ENCODE data around the gene PPFIA2.

Gene PPFIA2

DNA sequence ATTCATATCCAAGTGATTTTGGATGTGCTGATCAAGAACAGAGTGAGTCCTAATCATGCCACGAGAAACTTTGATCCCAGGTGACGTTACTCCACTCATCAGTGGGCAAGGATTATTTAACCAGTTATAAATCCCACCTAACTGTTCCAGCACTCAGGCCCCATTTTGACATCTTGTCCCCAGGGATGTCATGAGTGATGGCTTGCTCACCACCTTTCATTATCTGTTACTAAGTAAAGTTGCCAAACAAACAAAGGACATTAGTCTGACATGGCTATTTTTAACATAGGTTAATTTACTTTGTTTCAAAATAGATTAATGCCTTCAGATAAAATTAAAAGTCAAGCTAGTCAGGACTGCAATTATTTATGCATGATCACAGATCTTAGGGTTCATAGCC is 425.3 kb downstream of the PPFIA2 start:
- DNase-seq = no peak

DNA sequence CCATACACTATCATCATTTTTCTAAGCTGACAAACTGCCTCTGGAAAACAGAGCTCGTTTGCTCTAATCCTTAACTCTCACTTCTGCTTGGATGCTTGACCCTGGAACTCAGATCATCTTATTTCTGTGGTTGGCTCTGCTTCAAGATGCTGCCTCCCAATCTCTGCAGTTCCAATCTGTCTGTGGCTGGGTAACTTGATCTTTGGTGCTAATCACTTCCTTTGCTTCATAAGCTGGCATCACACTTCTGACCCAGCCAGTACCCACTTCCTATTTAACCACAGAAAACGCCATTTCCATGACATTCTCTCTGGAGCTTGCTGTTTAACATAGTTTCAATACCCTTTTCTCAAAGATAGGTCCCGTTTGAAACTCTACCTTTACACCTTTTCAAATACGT is 427.1 kb downstream of the PPFIA2 start:
- no peak for DNase-seq

DNA sequence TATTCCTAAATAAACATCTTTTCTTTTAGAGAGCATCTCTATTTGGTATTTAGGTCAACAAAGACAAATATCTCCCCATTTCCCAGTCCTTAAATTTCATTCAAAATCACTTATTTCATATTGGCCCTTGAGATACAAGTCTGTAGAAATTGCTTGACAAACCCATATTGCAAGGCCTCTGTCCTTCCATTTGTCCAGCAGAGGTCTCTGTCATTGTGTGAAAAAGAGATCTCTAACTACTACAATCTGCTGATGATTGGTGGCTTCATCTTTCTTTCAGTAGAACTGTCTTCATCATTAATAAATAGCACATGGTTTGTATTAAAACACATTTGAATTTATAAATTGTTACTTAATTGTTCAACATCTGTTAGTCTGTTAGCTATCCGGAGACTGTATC is 428.7 kb downstream of the PPFIA2 start:
- no peak for DNase-seq

DNA sequence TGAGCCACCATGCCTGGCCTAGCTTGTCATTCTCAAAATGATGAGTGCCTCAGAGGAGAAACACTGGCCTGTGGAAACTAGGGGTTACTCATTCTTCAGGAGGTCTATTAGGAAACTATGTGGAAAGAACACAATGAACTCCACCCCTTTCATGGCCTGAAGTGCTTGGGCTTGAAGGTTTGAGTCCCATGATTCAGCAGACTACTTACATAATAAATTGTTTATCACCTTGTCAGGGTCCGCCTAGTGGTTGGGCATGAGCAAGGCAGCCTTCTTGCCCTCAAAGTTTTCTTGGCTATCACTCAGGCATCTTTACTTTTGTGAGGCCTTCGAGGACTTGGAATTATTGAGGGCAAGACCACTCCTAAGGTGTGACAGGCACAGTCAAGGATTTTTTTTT is 430.1 kb downstream of the PPFIA2 start:
- DNase-seq = no peak

DNA sequence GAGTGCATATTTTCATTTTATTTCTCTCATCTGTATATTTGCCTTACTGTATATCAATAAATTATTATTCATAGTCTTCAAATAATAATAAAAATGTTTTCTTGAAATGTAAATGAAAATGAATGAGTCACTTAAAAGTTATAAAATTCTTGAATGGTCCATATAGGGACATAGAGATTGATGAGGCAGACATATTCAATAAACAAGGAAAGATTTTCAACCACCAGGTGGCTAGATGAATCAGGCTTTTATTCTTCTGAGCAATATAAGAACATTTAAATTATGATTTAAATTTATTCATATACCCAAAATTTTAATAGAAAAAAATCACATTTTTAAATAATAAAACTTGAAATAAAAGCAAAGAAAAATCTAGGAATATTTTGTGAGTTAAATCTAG is 431.7 kb downstream of the PPFIA2 start:
- DNase-seq = no peak

DNA sequence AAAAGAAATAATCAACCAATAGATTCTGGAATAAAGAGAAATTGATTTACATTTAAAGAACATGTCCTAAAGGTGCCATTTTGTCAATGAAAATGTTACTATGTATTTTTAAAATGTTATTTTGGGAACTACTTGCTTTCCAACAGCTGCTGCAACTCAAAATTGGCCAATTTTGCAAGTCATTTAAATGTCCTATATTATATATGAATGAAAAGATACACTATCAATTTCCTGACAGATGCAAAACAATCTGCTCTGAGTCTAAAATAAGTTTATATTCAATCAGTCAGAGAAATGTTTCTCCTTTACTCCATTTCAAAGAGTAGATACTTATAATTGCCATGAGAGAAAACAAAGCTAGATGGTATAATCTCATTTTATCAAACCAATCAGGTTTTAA is 434.1 kb downstream of the PPFIA2 start:
- DNase-seq = no peak

DNA sequence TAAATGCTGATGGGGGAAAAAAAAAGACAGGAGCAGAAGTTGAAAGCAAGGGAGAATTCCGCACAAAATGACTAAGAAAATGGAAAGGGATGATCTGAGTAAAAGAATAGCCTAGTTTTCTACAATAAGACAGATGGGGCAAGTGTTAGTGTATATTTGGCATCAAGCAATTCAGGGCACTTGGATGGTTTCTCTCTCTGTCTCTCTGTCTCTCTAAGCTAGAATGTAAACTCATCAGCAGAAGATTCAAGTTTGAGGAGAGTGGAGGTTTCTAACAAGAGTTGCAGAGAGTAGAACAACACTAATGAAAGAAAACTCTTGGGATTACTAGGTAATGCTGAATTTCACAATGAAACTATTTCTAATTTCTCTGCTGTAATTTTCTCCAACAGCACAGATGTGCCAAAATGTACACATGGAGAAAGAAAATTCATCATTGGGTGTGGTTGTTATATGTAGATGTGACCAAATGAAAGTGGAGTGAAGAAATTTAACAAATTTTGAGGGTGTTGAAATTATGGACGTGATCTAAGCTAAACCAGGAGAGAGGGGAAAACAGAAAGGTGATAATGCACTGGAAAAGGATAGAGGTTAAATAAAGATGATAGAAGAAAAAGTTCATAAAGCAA is 444.1 kb downstream of the PPFIA2 start:
- no peak for DNase-seq

DNA sequence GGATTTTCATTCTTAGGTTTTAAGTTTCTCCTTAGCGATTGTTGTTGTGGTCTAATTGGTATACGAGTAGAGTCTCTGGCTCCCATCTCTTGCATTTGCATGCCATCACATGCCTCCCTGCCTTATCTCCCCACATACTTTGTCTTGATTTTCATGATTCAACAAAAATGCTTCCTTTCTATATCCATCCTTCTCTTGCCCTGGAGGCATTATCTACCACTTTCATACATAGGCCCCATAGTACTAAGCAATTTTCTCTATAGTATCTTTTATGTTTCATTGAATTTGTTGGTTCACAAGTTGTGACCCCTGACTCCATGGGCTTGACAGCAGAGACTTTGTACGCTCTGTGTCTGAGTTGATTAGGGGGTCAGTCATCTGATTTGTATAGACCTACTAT is 455.2 kb downstream of the PPFIA2 start:
- no peak for DNase-seq

DNA sequence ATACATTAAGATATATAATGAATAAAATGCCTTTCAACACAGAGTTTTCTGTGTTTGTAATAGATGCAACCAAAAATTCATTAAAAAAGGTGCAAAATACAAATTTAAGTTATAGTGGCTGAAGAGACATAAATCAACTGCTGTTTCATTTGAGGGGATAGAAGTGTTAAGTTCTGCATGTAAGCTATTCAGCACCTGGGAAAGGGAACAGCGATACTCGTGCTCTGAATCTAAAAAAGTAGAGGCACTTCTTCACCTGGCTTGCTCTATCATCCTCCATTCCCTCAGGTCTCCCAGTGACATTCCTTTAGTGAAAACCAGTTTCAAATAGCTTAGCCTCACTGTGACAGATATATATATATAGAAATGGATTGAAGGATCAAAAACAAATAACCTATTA is 458.7 kb downstream of the PPFIA2 start:
- no peak for DNase-seq

DNA sequence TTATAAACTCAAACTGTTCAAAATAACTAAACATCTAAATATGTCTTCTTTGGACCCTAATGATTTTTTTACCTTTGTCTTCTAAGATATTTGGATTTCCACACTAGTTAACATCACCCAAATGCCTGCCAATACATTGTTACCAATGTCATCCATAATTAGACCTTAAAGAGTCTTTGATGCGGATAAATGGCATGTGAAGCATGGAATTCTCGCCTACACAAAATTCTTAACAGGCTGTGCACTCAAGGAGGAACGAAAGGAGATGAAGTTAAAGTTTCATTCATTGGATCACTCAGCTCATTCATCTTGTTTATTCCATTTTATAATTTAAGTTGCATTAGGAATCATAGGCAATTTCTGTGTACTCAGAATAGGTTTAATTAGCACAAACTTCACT is 461.5 kb downstream of the PPFIA2 start:
- no peak for DNase-seq

DNA sequence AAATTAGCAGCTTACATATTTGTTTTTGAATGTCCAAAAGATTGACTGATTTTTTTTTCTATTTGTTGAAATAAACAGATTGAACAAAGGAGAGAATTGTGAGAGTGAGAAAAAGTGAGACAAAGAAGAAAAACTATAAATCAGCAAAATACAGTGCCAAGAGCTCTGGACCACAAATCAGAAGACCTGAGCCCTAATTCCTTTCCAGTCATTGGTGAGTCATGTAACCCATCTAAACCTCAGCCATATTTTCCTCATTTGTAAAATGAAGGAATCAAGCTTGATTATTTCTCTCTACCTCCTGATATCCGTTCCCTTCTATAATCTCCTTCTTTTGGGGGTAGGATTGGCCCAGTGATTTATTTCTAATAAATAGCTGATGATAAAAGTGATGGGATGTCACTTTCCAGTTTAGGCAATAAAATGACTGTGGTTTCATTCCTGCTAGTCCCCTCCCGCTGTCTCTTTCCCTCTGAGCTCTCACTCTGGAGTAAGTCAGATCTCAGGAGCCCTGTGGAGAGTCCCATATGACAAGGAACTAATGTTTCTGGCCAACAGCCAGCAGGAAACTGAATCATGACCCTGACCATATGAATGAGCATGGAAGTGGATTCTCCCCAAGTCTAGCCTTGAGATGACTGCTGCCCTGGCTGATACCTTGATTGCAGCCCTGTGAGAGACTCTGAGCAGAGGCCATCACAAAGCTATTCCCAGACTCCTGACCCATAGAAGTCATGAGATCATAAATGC is 462.4 kb downstream of the PPFIA2 start:
- DNase-seq = no peak

DNA sequence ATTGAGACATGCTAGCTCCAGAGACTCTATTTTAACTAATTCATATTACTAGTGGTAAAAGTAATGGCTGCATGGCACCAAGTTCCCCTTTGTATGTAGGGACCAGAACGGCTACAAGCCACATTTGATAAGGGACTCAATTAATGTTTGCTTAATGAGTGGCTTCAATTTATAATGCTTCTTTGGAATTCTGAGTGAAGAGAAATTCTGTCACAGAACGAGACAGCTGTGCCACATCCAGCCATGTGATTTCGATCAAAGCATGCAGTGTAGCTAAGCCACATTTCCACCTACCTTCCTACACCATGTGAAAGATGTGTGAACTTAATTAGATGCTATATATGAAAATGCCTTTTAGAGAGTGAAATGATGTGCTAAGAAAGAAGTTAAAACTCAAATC is 463.9 kb downstream of the PPFIA2 start:
- no peak for DNase-seq

DNA sequence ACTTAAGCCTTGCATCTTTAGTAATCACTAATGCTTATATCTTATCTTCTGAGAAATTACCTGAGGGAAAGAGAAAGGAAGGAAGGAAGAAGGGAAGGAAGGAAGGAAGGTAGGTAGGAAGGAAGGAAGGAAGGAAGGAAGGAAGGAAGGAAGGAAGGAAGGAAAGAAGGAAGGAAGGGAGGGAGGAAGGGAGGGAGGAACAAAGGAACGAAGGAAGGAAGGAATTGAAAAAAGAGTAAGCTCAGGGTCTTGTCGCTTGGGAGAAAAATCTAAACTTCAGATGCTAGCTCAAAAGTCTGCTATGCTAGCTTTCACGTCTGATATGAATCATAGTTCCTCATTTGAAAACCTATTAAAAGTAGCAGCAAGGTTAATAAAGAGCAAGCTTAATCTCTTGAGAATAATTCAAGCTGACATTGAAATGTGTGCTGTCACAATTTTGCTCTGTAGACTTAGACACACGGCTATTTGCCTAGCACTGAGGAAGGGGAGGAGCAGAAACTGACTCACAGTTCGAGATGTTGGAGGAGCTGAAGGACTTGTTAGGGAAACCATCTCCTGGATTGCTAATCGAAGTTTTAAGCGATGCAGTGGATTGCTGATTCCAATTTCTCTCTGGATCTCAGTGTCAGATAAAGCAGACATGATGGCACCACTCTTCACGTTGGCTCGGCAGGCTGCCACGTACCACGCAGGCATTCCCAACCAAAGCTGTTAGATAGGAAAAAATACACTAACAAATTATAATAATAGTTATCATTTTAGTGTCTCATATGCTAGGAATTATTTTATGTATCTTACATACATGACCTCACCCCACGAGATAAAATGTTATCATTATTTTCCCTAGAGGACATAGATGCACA is 464.6 kb downstream of the PPFIA2 start:
- DNase-seq = no peak

DNA sequence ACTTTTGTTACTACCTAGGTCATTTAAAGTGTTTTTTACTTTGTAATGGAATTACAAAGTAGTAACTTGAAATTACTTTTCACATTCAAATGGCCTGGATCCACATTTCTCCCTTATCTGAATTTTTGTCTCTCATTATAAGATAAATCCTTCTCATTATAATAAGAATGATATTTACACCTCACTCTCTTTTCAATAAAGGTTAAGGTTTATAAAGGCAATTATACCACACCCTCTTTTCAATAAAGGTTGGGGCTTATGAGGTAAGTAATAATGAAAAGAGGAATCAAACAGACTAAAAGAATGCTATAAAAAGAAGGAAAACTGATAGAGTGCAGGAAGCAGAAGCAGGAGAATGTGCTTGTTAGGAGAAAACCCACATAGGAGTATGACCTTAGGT is 470.5 kb downstream of the PPFIA2 start:
- no peak for DNase-seq

DNA sequence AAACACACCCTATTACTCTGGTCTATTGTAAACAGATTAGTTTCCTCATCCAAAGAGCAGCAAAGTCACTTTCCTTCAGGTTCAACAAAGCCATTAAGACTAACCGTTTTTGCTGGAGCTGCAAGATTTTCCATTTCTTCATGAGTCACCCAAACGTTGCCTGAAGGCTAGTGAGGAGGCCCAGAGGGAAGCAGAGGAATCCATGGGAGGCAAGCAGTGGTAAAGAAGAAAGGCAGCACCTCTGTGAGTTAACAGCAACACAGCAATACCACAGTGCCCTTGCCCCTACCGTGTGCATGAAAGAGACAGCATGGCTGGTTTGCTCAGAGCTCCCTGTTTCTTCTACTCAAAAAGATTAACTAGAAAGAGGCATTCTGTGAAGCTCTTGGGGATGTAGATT is 475.0 kb downstream of the PPFIA2 start:
- no peak for DNase-seq

DNA sequence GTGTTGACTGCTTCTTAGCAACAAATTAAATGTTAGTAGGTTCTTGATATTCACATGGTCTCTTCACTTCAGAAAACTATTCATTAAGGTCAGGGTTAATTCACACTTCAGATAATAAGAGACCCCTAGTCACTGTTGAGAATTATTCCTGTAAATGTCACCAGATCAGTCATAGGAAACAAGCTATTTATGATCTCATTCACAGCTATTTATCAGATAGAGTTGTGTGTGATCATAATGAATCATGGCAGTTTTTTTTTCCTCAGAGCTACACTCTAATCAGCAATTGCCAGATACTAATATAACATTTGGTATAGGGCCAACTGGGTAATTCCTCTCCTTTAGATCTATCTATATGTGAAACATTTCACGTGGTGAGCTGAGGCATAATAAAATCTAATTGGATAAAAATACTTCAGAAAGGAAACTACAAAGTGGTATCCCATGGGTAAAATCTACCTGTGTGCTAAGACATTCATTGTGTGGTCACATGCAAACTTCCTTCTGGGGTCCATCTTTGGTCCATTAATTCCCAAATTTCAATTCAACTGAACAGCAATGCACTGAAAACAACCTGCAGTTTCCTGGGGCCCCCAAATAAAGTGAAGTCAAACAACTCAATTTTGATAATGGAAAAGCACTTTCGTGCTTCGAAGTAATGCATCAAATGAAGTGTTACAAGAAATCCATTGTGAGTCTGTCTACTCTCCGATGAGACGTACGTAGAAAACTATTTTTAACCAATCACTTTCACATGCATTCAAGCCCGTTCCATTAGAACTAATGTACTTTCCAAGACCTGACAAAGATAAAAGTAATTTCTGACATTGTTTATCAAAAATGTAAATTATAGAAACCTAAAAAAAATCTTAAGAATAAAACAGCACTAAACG is 484.3 kb downstream of the PPFIA2 start:
- DNase-seq = no peak

DNA sequence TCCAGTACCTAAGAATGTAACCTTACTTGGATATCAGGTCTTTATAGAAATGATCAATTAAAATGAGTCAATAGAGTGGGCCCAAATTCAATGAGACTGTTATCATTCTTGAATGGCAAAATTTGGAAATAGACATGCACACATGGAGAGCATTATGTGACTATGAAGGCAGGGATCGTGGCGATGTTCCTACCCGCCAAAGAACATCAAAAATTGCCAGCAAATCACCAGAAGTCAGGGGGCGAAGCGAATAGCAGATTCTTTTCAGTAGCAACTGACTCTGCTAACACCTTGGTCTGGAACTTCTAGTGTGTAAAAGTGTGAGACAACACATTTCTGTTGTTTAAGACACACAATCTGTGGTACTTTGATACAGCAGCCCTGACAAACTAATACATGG is 488.8 kb downstream of the PPFIA2 start:
- no peak for DNase-seq

DNA sequence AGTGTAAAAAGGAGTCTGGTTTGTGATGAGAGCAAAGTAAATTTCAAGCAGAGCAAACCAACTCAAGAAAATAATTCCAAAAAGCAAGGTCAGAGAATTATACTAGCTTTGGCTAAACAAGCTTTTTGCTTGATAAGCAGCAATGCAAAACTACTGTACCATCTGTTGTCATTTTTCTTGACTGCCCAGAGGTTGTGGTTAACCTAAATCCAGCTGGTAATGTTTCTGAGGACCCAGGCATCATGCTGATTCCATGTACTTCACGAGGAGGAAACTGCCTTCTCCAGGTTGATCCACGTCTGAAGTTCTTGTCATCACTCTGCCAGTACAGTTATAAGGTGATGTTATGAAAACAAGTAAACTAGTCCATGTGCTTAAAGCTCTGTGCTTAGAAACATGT is 496.1 kb downstream of the PPFIA2 start:
- DNase-seq = no peak

DNA sequence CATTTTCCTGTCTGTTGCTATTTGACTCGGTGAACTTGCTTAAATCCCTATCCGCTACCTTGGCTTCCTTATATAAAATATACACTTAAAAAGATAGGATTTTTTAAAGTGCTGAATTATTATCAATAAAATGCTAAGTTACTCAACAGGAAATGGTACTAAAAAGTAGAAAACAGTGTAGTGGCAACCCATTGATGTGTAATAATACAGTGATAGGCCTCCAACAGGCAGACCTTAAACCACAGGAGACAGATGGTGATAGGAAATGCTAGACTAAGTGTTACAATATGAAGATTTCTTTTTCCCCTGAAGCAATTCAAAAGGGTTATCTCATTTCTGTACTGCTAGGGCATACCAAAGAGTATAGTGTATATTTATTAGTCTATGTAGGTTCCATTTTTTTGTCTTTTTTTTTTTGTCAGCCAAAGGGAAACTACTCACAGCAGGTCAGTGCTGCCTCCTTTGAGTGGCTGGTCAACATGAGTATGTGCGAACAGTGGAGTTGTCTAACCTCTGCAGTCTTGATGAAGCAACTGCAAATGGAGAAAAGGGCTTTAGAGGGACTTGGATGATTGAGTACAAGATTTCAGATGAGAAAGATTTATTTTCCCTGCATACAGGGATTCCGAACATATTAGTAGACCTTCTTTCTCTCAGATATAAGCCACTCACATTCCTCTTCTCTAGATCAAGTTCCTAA is 497.5 kb downstream of the PPFIA2 start:
- DNase-seq = no peak

DNA sequence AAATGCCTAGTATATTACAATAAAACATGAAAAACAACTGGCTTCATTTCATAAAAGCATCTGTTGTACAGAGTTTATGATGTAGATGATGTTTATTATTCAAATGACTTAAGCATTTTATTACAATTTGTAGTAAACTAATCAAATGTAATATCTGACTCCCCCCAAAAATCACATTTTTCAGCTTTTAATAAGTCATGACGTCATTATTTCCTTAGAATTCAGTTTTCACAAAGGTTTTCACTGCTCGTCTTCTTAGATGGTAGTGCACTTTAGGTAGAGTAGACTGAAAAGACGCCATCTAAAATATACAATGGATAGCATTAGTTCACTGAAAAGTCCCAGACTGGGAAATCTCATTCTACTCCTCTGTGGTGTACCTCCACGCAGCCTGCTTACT is 499.8 kb downstream of the PPFIA2 start:
- no peak for DNase-seq

DNA sequence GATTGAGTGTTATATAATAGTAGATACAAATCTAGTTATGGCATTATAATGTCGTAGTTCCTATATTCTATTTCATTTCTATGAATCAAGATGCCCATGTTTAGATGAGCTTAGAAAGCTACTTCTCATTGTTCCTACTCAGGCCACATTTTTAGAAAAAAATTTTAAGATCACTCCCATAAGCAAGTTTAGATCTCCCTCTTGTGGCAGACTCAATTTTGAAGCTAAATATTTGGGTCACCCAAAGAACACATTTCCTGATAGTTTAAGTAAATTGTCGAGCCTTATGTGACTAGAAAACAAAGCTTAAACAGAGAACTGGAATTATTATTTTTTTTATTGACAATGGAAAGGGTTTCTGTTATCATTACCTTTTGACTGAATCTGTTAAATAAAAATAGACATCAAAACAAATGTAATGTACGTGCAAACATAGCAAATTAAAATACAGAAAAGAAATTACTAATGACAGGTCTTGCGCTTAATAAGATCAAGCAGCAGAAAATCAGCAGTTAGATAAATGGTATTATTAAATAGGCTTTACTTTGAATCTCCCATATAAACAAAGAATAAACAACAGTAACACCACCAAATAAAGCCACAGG is 501.1 kb downstream of the PPFIA2 start:
- no peak for DNase-seq

DNA sequence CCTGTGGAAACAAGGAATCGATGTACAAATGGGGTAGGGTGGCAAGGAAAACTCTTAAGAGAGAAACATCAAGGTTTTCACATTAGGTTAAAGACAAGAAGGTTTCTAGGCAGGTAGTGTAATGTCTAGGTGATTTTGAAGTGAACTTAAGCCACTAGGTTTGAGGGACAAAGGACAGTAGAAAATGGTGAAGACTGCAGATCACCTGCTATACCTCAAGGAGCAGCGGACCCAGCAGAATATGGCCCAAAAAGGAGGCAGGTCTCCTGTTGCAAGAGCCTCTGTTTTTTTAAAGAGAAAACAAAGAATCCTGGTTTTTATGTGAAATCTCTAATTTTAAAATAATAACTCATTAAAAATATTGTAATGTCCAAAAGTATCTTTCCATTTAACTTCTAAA is 503.2 kb downstream of the PPFIA2 start:
- no peak for DNase-seq

Data from CD4-positive, alpha-beta T cell treated with Interferon gamma for 1 hour (primary cell).